Suprapubic skin (tissue), 4 donors: ENCODE results near the gene CYP26B1. TPM values are rescaled to one million over a fixed set of nuclear protein-coding genes. Genes with fewer than 3 reads are reported as not detected.

Source experiments
- DNase-seq, 2 donors: peaks; one replicate each; pipeline ENCODE4 v3.0.0-alpha.2; 2019; ENCODE audit warnings: low spot score in 2 of 2
- H3K27ac ChIP-seq: fragments of 200-600 bp; sonication (generic); one replicate; pipeline ENCODE4 v1.5.1; 2019
- H3K27me3 ChIP-seq: fragments of 200-600 bp; sonication (generic); one replicate; pipeline ENCODE4 v1.5.1; 2019
- H3K36me3 ChIP-seq: fragments of 200-600 bp; sonication (generic); one replicate; pipeline ENCODE4 v1.5.1; 2019
- H3K4me1 ChIP-seq: fragments of 200-600 bp; sonication (generic); one replicate; pipeline ENCODE4 v1.5.1; 2019
- H3K4me3 ChIP-seq: fragments of 200-600 bp; sonication (generic); one replicate; pipeline ENCODE4 v1.5.1; 2019; ENCODE audit warnings: mild to moderate bottlenecking
- H3K9me3 ChIP-seq: fragments of 200-600 bp; sonication (generic); one replicate; pipeline ENCODE4 v1.5.1; 2019
- CTCF ChIP-seq, 2 donors: fragments of 200-600 bp in 1 of 2; fragments of 450-650 bp in 1 of 2; sonication (generic) in 1 of 2; IDR thresholded peaks; one replicate each; pipeline ENCODE4 v1.5.1; 2016 to 2019; ENCODE audit warnings: antibody characterized with exemption in 2 of 2, mild to moderate bottlenecking in 1 of 2, moderate library complexity in 1 of 2
- EP300 ChIP-seq: sonication (generic); formaldehyde crosslinking; IDR thresholded peaks from one replicate; pipeline ENCODE4 v1.6.1; 2017; ENCODE audit warnings: antibody characterized with exemption
- POLR2A ChIP-seq, 2 donors: fragments of 450-650 bp; IDR thresholded peaks; one replicate each; pipeline ENCODE4 v1.6.1; 2017; ENCODE audit warnings: antibody characterized with exemption in 2 of 2, mild to moderate bottlenecking in 2 of 2, moderate library complexity in 2 of 2
- POLR2AphosphoS5 ChIP-seq, 3 donors: sonication (generic); formaldehyde crosslinking; IDR thresholded peaks; one replicate each; pipeline ENCODE4 v1.6.1; 2017; ENCODE audit warnings: antibody characterized with exemption in 3 of 3
- WGBS: methylation state at CpG from one replicate; pipeline ENCODE4 v1.1.5; 2018; 5-methylcytosine and 5-hydroxymethylcytosine counted together
- total RNA-seq, 4 donors: library from RNA; depleted of rRNA; stranded (reverse); fragments of >200 nt; gene quantifications; one replicate each; pipeline ENCODE4 v1.1.0, GENCODE V29; 2016

Gene CYP26B1
- total RNA-seq, 4 donors from 2014 or later: 53.3 to 83.3 (median 67.7) TPM

GRCh38 chr2:72118386-72118785, 29.3 kb downstream of the CYP26B1 start:
- DNase-seq: peak in 1 of 2 donors; percentile 18
- Histone ChIP-seq H3K27ac (no peak overlapping the region), H3K4me3 (no peak overlapping the region), H3K36me3 (no peaks in the 10 kb centered on the region), H3K27me3 (peaks cover 8% of the 10 kb centered on the region), H3K9me3 (no peaks in the 10 kb centered on the region), H3K4me1 (peaks cover 25% of the 10 kb centered on the region)
- 97% methylated on average over 6 of the region's 6 CpGs for WGBS
- TF ChIP-seq POLR2A (IDR thresholded peaks at IDR 0.05) (no peak), CTCF (IDR thresholded peaks at IDR 0.05) (no peak), POLR2AphosphoS5 (IDR thresholded peaks at IDR 0.05) (no peak), EP300 (no peak)

GRCh38 chr2:72117718-72118117, 29.9 kb downstream of the CYP26B1 start:
- TF ChIP-seq POLR2AphosphoS5 (IDR thresholded peaks at IDR 0.05) (no peak), POLR2A (IDR thresholded peaks at IDR 0.05) (no peak), EP300 (no peak), CTCF (IDR thresholded peaks at IDR 0.05) (no peak)
- no peak overlapping the region for H3K27ac ChIP-seq
- H3K4me3 ChIP-seq: no peak overlapping the region
- no peaks in the 10 kb centered on the region for H3K36me3 ChIP-seq
- no peaks in the 10 kb centered on the region for H3K9me3 ChIP-seq
- DNase-seq: peak in 1 of 2 donors; percentile 30
- 93% methylated on average over 10 of the region's 10 CpGs for WGBS
- H3K4me1 ChIP-seq: peaks cover 29% of the 10 kb centered on the region
- H3K27me3 ChIP-seq: peaks cover 8% of the 10 kb centered on the region

GRCh38 chr2:72117029-72117428, 30.6 kb downstream of the CYP26B1 start:
- Histone ChIP-seq H3K9me3 (no peaks in the 10 kb centered on the region), H3K27ac (no peak overlapping the region), H3K4me3 (no peak overlapping the region), H3K4me1 (peaks cover 31% of the 10 kb centered on the region), H3K27me3 (peaks cover 8% of the 10 kb centered on the region), H3K36me3 (no peaks in the 10 kb centered on the region)
- TF ChIP-seq EP300 (no peak), POLR2AphosphoS5 (IDR thresholded peaks at IDR 0.05) (no peak), POLR2A (IDR thresholded peaks at IDR 0.05) (no peak), CTCF (IDR thresholded peaks at IDR 0.05) (no peak)
- WGBS: 69% methylated on average over 6 of the region's 6 CpGs
- peak in 1 of 2 donors; percentile 51 for DNase-seq

- H3K36me3 ChIP-seq: no peaks in the 10 kb centered on the region
- TF ChIP-seq EP300 (no peak), CTCF (IDR thresholded peaks at IDR 0.05) (peak in 1 of 2 donors; percentile 20)
- 31% methylated on average over 4 of the region's 4 CpGs for WGBS
- H3K27ac ChIP-seq: peak overlapping the region; percentile 70
- H3K4me3 ChIP-seq: no peak overlapping the region
- H3K27me3 ChIP-seq: peaks cover 8% of the 10 kb centered on the region
- H3K4me1 ChIP-seq: peaks cover 31% of the 10 kb centered on the region
- H3K9me3 ChIP-seq: no peaks in the 10 kb centered on the region
- peak in 1 of 2 donors; percentile 58 for DNase-seq
These were observed 31.6 kb downstream of the CYP26B1 start for GRCh38 chr2:72116081-72116533.

GRCh38 chr2:72115110-72116080, 32.3 kb downstream of the CYP26B1 start:
- 32% methylated on average over 18 of the region's 18 CpGs for WGBS
- H3K36me3 ChIP-seq: no peaks in the 10 kb centered on the region
- no peaks in the 10 kb centered on the region for H3K9me3 ChIP-seq
- H3K27me3 ChIP-seq: peaks cover 8% of the 10 kb centered on the region
- peak overlapping the region; percentile 70 for H3K27ac ChIP-seq
- no peak for TF ChIP-seq POLR2AphosphoS5 (IDR thresholded peaks at IDR 0.05)
- no peak for TF ChIP-seq POLR2A (IDR thresholded peaks at IDR 0.05)
- TF ChIP-seq EP300: no peak
- no peak for TF ChIP-seq CTCF (IDR thresholded peaks at IDR 0.05)
- no peak overlapping the region for H3K4me3 ChIP-seq
- peaks cover 31% of the 10 kb centered on the region for H3K4me1 ChIP-seq
- peak in 1 of 2 donors; percentile 95 for DNase-seq
